Activated CD8-positive, alpha-beta T cell treated with anti-CD3 and anti-CD28 coated beads for 36 hours (primary cell): ENCODE data around the gene HMG20A. TPM values are rescaled to one million over a fixed set of nuclear protein-coding genes. Genes with fewer than 3 reads are reported as not detected.

Experiments
- ATAC-seq: fragments of 200-7000 bp; cut with Tn5 transposase; one replicate; pipeline ENCODE4 v1.10.0; 2021; ENCODE audit warnings: mild to moderate bottlenecking, moderate library complexity
- CTCF ChIA-PET: fragments of 350-600 bp; sonication (Branson Sonifier 250); formaldehyde crosslinking; loops from one replicate; lab custom pipeline; 2021; ENCODE audit warnings: antibody characterized with exemption; lab: Charles Lee
- POLR2A ChIA-PET: fragments of 350-600 bp; sonication (Branson Sonifier 250); formaldehyde crosslinking; loops from one replicate; lab custom pipeline; 2021; ENCODE audit warnings: antibody characterized with exemption; lab: Charles Lee
- DNase-seq: peaks from one replicate; pipeline ENCODE4 v3.0.0-alpha.2; 2020
- H3K27ac Mint-ChIP-seq: one replicate; pipeline ENCODE4 v1.8.0; 2021; ENCODE audit warnings: mild to moderate bottlenecking, mixed read lengths
- H3K27me3 Mint-ChIP-seq: one replicate; pipeline ENCODE4 v1.8.0; 2021; ENCODE audit warnings: mixed read lengths
- H3K36me3 Mint-ChIP-seq: one replicate; pipeline ENCODE4 v1.8.0; 2021; ENCODE audit warnings: low read depth, mixed read lengths
- H3K4me1 Mint-ChIP-seq: one replicate; pipeline ENCODE4 v1.8.0; 2021; ENCODE audit warnings: low read depth, mixed read lengths
- H3K4me3 Mint-ChIP-seq: one replicate; pipeline ENCODE4 v1.8.0; 2021; ENCODE audit warnings: mild to moderate bottlenecking, moderate library complexity, mixed read lengths
- H3K9me3 Mint-ChIP-seq: one replicate; pipeline ENCODE4 v1.8.0; 2021; ENCODE audit warnings: mixed read lengths
- CTCF ChIP-seq: fragments of 200-600 bp; IDR thresholded peaks from one replicate; pipeline ENCODE4 v1.8.0; 2022; ENCODE audit warnings: antibody characterized with exemption, mild to moderate bottlenecking
- intact Hi-C: fragments of 100-400 bp; cut with micrococcal nuclease; formaldehyde crosslinking; loops from one replicate; pipeline ENCODE4 v1.10.0; 2022
- total RNA-seq, 2 experiments: library from RNA; stranded (reverse); gene quantifications; one replicate each; pipeline ENCODE4 v1.2.3, GENCODE V29; 2021

The HMG20A gene
- total RNA-seq, 2 experiments from 2014 or later, result 44.4 to 44.9 TPM

GRCh38 chr15:77532846-77533245 is 112.2 kb downstream of the HMG20A start:
- Mint-ChIP-seq H3K27me3 (no peaks in the 10 kb centered on the region), H3K9me3 (no peaks in the 10 kb centered on the region), H3K4me3 (no peak overlapping the region), H3K36me3 (no peaks in the 10 kb centered on the region), H3K4me1 (no peaks in the 10 kb centered on the region), H3K27ac (no peak overlapping the region)
- no peak for DNase-seq
- no peak for TF ChIP-seq CTCF
- no peak for ATAC-seq
- intact Hi-C loops, result no loop called here
- ChIA-PET POLR2A (no interaction called here), CTCF (interaction anchor here (1.2 to 3.3 kb wide), 2 partner anchors 10 to 420 kb away, joined by 3 to 21 read pairs; no protein-coding TSS in a partner anchor)

GRCh38 chr15:77533578-77534430 is 113.1 kb downstream of the HMG20A start:
- DNase-seq (no peak), ATAC-seq (no peak)
- Mint-ChIP-seq H3K9me3 (no peaks in the 10 kb centered on the region), H3K4me1 (no peaks in the 10 kb centered on the region), H3K4me3 (no peak overlapping the region), H3K27me3 (no peaks in the 10 kb centered on the region), H3K27ac (no peak overlapping the region), H3K36me3 (no peaks in the 10 kb centered on the region)
- TF ChIP-seq CTCF, result no peak
- ChIA-PET POLR2A (no interaction called here), CTCF (interaction anchor here (3.3 kb wide), 1 partner anchor 9 kb away, joined by 21 read pairs; no protein-coding TSS in a partner anchor)
- intact Hi-C loops, result no loop called here

Other genes with a start within 250 kb of the HMG20A start
- gene PEAK1, start 784 bp upstream of the HMG20A start, total RNA-seq, result 10 to 100 TPM; 32.1 to 36.1 TPM
- gene LINGO1, start 212.0 kb downstream of the HMG20A start, total RNA-seq, result not detected